GM19372 (cell line): Measurements from ENCODE around the gene S100A1.
A peak's percentile ranks its signal among the peaks of the same experiment; 100 is the strongest.
"Not testable (repeated sequence)": the region's sequence is repeated elsewhere in the genome, so short reads cannot be mapped to it uniquely, and the experiment has no call there.

Experiments
- ATAC-seq: cut with Tn5 transposase; IDR thresholded peaks from one replicate; pipeline ENCODE4 v1.9.1; 2021; ENCODE audit warnings: mild to moderate bottlenecking, low read depth, moderate library complexity; ENCODE audit not compliant: unreplicated experiment

S100A1 gene

DNA sequence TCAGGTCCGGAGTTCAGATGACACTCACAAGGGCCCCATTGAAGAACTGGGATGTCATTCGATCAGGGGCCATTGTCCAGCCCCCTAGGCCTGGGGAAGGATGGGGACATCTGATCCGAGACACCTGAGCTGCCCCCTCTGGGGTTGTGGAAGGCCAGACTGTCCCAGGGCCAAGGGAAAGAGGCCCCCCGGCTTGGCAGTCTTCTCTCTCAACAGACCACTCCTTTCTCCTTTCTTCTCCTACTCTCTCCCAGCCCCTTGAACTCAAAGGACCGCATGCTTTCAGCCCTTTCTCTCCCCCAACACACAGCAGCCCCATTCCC lies 1.1 kb downstream of the S100A1 start:
- no peak for ATAC-seq

DNA sequence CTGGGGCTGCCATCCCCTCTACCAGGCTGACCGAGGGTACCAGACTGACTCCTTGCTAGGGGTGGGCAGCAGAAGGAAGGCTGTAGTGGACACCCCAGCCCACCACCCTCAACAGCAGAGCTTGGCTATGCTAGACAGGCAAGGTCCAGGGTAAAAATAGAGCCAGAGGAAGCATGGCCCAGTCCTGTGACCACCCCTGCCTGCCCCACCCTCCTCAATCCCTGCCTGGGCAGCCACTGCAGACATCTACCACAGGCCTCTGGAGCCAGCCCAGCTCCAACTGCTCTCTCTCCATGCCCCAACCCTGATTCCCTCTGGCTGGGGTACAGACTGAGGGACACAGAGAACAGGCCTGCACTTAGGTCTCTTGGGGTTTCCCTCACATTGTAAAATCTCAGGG lies 1.7 kb downstream of the S100A1 start:
- no peak for ATAC-seq

DNA sequence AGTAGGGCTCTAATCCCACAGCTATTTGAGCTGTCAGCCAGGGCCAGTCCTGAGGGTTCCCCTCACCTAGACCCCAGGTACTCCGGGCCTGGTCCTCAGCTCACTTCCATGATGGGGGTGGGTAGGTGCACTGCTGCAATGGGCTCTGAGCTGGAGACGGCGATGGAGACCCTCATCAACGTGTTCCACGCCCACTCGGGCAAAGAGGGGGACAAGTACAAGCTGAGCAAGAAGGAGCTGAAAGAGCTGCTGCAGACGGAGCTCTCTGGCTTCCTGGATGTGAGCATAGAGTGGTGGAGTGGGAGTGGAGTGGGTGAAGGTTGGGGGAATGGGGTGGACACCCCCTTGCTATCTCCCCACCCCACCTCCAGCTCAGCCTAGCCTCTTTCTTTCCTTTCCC lies 2.1 kb downstream of the S100A1 start:
- no peak for ATAC-seq

DNA sequence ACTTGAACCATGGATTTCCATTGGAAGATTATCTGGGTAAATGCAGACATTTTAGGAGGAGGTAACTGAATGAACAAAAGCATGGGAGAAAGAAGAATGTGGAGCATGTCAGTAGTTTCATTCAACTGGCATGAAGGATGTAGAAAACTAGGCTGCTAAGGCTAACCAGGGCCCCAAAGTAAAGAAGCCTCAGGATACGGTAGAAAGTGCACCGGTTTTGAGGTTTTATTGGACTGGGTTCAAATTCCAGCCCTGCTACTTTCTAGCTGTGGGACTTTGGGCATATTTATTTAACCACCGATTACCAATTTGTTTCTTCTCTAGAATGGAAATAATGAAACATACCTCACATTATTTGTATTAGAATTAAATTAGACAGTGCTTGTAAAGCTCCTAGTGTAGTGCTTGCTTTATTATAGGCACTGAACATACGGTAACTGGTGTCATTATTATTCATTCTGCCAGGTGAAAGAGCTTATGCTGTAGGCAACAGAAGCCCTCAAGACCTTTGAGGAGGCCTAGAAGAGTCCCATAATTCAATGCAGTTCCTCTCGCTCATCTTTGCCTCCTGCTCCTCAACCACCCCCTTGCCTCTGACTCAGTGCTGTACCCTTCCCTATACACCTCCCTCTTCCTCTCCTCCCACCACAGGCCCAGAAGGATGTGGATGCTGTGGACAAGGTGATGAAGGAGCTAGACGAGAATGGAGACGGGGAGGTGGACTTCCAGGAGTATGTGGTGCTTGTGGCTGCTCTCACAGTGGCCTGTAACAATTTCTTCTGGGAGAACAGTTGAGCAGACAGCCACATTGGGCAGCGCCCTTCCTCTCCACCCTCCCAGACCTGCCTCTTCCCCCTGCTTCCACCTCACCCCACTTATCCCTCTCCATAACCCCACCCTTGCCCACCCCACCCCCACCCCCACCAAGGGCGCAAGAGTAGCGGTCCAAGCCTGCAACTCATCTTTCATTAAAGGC lies 3.1 kb downstream of the S100A1 start:
- no peak for ATAC-seq

DNA sequence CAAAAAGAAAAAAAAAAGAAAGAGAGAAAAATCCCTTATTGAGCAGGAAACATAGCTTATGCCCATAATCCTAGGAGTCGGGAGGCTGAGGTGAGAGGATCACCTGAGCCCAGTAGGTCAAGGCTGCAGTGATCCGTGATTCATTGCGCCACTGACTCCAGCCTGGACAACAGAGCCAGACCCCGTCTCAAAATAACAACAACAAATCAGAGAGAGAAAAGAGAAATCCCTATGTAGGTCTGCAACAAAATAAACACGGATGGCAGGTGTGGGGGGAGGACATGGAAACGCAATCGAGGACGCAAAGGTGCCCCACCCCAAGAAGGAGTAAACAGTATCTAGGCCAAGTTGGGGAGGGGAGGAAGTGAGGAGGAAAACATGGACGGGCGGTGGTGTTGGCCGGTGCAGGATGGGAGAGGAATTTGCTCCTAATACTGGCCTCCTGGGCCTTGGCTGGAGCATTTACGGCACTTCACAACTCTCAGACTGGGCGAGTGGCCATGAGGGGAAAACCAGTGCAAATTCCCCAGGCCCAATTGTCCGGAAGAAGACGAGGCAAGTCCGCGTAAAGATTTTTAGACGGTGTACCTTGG lies 5.0 kb downstream of the S100A1 start:
- no peak for ATAC-seq

DNA sequence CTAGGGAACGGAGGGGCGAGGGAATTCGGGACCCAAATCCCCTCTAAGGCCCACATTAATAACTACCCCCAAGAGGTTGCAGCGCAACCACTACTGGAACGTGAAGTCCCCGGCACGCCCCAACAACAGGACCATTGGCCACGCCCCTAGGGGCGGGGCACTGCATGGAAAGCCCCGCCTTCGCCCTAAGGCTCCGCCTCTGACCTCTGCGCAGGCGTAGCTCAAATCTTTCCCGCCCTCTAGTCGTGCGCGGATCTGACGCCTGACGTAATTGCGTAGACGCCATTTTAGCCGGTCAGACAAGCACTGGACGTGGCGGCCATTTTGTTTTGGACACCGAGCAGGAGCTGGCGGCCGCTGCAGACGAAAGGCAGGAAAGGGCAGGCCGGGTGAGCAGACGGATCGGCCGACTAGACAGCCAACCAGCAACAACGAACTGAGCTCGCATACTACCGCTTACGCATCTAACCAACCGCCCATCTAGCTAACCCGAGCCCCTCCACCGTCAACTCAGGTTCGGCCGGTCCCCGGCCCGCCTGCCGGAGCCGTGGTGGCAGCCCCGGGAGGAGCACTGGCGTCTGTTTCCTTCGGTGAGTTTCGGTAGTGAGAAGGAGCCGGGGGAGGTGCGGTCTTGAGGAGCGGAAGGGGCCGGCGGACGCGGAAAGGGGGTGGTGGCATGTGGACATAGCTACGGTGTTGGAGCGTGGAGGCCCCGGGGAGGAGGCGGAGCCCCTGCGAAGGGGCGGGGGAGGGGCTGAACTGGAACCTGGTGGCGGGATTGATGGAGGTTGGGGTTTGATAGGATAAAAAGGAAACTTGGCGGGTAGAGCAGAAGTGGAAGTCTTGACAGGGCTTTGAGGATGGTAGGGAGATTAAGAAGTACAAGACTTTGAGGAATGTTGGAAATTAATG lies 5.8 kb downstream of the S100A1 start, which contains the start of gene CHTOP:
Gene CHTOP, plus strand, starts transcription at position 313 of the 912 bp plus-strand sequence. CDS start 2,523 bp downstream, outside the sequence.
- ATAC-seq: peak; percentile 92

DNA sequence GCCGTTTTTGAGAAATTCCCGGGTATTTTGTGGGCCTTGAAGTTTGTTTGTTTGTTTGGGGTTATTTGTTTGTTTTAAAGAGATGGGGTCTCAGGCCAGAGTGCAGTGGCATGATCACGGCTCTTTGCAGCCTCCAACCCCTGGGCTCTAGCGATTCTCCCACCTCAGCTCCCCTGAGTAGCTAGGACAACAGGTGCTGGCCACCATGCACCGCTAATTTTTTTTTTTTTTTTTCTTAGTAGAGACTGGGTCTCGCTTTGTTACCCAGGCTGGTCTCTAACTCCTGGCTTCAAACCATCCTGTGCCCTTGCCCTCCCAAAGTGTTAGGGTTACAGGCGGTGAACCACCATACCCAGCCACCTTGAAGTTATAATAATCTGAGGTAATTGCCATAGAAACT lies 7.6 kb downstream of the S100A1 start:
- no peak for ATAC-seq

DNA sequence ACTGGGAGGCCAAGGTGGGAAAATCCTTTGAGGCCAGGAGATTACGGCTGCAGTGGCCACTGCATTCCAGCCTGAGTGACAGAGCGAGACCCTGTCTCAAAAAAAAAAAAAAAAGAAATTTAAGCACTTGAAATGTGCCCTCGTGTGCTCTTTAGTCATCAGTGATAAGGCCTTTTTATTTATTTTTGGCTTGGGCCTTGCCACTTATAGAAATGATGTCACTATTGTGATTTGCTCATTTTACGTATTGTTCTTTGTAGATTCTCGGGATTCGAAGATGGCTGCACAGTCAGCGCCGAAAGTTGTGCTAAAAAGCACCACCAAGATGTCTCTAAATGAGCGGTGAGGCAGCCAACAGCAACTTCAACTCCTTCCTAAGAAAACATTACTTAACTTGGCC lies 8.1 kb downstream of the S100A1 start:
- ATAC-seq: no peak

DNA sequence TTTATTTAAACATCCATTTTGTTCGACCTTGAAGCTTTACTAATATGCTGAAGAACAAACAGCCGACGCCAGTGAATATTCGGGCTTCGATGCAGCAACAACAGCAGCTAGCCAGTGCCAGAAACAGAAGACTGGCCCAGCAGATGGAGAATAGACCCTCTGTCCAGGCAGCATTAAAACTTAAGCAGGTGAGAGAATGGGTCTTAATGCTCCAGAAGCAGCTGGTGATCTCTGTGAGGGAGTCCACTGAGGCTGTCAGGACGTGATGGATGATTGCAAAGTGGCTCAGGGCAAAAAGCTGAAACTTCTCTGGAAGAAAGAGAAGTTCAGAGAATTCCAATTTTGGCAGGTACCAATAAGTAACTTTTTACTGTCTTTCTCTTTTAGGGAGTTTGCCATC lies 10.0 kb downstream of the S100A1 start:
- ATAC-seq: no peak

DNA sequence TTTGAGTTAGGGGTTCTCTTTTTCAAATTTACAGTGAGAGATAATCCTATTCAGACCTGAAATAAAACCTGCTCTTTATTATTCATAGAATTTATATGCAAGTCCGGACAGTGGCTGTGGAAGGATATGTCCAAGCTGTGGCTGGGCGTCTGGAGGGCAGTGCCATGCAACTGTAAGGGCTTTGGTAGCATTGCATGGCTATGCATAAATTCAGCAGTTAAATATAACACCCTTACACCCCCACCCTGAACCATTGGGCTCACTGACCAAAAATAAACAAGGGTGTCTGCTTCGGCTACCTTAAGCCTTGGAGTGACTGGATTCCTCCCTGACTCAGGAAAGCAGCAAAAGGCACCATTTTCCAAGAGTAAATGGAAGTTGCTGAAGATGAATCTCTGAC lies 11.0 kb downstream of the S100A1 start:
- no peak for ATAC-seq

DNA sequence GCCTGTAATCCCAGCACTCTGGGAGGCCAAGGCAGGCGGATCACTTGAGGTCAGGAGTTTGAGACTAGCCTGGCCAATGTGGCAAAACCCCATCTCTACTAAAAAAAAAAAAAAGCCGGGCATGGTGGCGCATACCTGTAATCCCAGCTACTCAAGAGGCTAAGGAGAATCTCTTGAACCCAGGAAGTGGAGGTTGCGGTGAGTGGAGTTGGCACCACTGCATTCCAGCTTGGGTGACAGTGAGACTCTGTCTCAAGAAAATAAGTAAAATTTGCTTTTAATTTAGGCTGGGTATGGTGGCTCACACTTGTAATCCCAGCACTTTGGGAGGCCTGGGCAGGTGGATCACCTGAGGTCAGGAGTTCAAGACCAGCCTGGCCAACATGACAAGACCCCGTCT lies 12.0 kb downstream of the S100A1 start:
- ATAC-seq: not testable (repeated sequence)

DNA sequence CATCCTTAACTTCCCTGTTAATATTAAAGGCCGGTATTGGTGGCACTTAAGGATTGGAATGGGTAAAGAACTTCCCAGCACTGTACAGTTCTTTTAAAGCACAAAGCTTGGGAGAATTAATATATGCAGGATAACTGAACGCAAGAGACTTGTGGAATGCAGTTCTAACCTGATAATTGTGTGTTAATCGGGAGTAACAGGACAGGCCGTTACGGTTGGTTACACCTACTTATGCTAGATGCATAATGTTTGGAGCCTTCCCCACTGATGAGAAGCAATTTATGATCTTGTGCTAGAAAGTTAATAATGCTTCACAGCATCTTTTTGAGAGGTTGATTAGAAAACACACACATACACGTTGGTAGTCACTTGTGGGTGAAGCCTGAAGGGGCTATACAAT lies 12.6 kb downstream of the S100A1 start:
- ATAC-seq: no peak

DNA sequence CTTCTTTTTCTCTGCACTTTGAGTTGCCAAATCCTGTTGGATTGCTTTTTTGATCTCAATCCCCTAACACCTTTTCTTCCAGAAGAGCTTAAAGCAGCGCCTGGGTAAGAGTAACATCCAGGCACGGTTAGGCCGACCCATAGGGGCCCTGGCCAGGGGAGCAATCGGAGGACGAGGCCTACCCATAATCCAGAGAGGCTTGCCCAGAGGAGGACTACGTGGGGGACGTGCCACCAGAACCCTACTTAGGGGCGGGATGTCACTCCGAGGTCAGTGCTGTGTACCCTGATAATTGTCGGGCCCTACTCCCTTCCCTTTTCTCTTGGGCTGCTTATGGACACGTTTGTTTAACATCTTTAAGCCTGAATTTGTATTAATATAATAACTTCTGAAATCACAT lies 13.9 kb downstream of the S100A1 start:
- ATAC-seq: no peak

DNA sequence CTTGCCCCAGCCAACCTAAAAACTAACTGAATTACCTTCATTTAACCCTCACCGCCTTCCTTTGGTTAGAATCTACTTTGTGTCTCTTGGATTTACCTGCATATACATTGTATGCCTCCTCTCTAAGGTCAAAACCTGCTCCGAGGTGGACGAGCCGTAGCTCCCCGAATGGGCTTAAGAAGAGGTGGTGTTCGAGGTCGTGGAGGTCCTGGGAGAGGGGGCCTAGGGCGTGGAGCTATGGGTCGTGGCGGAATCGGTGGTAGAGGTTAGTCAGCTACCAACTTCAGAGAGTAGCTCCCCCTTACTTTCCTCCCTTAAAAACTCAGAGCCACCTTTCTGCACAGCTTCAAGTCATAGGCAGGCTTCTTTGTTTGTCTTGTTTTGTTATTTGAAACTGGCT lies 14.9 kb downstream of the S100A1 start:
- ATAC-seq: no peak

DNA sequence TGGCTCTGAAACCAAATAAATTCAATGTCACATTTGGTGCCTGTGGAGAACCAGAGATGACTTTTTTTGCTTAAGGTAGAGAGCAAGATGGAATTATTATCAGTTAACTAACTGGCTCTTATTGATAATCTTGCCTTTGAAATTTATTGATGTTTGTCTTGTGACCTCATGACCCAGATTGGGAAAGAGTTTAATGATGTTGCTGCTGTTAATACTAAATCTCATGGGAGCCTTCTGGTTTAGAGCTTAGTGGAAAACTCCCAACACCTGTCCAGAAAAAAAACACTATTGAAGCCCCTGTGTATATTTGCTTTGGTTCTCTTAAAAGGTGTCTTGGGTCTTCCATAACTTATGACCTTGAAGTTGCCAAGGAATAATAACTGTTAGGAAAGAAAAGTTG lies 15.6 kb downstream of the S100A1 start:
- no peak for ATAC-seq

DNA sequence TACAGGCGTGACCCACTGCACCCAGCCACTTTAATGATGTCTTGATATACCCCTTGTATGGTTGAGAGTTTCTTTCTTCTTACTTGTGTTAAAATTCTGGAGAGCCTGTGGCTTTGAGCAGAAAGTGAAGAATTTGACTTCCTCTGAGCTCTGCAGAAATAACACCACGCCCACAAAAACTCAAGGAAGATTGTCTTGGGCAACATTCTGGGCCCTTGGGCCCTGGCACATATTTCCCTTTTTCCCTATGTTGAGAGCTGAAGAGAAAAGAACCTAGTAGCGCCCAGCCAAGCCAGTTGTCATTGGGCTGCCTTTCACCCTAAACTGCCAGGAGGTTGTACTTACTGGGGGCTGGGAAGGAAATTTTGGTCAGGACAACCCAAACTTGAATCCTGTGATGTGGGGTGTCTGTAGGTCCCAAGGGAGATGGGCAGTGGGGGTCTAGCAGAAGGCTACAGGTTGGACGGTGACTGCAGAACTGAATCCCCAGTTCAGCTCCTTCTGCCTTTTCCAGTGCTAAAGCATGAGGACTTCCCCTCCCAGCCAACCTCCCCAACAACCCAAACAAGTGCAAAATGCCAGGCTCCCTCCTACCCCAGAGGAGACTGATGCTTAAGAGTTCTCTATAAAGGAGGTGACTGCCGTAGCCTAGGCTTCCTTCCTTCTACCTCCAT lies 18.6 kb downstream of the S100A1 start:
- no peak for ATAC-seq

DNA sequence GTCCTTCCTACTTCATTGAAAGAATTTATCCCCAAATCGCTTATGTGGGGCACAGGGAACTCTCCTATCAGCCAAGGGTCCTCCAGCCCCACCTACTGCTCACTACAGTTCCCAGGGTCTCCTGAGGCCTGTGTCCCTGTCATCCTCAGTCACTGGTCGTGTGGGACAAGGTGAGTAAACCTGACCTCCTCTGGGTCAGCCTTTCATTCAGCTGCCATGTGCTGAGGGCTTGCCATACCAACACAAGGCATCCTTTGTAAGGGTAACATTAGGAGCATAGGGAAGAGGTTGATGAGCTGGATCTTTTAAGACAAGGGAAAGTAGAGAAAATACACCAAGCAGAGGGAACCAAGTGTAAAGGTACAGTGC lies 19.1 kb downstream of the S100A1 start:
- ATAC-seq: no peak

DNA sequence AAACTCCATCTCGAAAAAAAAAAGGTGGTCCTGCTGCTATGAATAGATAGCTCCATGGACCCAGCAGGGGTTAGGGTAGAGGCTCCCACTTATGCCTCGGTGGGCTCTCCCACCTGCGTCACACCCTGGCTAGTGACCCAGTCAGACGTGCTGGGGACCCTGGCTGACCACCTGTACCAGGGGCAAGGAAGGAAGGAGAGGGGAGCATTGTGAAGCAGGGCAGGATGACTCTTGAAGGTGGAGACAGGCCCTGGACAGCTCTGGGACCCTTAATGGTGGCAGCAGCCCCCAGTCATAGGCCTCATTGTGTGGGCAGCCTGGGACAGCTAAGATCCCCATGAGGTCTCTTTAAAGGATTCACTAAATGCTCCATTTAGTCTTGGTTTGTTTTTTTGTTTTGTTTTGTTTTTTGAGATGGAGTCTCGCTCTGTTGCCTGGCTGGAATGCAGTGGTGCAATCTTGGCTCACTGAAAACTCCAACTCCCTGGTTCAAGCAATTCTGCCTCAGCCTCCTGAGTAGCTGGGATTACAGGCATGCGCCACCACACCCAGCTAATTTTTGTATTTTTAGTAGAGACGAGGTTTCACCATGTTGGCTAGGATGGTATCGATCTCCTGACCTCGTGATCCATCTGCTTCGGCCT lies 19.9 kb downstream of the S100A1 start:
- ATAC-seq: no peak

DNA sequence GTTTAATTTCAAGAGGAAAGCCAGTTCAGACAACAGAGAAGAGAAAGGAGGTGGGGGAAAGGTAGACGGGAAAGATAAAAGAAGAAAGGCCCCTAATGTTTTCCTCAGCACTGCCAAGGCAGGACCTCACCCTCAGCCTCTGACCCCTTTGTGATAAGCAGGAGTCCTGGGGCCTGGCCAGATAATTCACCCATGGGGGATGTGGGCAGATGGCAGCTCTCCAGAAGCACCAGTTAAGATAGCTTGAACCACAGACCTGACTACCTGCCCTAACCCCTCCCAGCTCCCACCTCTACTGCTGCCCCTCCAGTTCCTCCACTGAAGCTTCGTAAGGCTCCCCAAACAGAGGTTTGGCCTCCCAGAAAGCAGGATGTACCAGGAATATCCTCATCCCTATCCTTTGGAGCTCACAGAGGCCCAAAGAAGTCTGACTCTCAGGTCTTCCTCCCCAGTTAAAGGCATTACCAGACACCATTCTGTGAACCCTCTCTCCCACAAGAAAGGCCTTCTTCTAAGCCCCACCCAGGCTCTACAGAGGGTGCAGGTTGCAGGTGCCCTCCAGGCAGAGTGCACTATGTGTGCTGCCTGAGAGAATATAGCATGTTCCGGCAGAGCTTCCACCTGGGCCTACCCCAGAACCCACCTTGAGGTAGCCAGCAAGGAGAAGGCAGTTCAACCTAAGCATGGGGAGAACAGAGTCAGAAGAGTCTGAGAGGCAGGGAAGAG lies 21.1 kb downstream of the S100A1 start:
- no peak for ATAC-seq
